GM20000 (cell line): ENCODE results near the gene RSAD2.

Experiments used
- DNase-seq: peaks from one replicate; pipeline ENCODE4 v3.0.0; 2012; ENCODE audit warnings: low spot score
- TF ChIP-seq, protein P1 (sequence below): IDR thresholded peaks from 2 replicates; pipeline ENCODE4 v1.5.1; 2012; ENCODE audit warnings: mild to moderate bottlenecking, control low read depth; ENCODE audit errors: extremely low read depth, missing control alignments

The RSAD2 gene

GRCh38 chr2:6879011-6879410, 1.4 kb downstream of the RSAD2 start:
- TF ChIP-seq, protein P1, sequence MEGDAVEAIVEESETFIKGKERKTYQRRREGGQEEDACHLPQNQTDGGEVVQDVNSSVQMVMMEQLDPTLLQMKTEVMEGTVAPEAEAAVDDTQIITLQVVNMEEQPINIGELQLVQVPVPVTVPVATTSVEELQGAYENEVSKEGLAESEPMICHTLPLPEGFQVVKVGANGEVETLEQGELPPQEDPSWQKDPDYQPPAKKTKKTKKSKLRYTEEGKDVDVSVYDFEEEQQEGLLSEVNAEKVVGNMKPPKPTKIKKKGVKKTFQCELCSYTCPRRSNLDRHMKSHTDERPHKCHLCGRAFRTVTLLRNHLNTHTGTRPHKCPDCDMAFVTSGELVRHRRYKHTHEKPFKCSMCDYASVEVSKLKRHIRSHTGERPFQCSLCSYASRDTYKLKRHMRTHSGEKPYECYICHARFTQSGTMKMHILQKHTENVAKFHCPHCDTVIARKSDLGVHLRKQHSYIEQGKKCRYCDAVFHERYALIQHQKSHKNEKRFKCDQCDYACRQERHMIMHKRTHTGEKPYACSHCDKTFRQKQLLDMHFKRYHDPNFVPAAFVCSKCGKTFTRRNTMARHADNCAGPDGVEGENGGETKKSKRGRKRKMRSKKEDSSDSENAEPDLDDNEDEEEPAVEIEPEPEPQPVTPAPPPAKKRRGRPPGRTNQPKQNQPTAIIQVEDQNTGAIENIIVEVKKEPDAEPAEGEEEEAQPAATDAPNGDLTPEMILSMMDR, result no peak
- no peak for DNase-seq

DNA sequence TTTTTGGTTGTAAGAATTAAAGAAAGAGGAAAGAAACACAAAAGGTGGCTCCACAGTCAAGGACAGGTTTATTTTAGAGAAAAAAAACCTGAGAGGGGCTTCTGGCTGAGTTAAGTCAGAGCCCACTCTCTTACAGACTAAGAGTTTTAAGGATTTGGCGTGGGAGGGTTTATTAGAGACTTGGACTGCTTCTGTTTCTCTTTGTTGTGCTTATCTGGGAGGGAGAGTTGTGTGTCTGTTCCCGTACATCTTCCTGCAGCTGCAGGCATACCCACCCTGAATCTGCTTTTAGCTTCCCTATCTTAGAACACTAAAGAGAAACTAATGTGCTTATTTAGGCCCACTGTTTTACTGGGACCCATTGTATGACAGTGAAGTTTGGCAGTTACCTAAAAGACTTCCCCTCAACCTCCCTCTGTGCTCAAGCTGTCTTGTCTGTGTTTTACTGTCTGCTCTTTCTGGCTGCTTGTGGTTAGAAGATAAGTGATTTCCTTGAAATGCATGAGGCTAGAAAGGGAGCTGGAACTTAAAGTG, 2.7 kb downstream of the RSAD2 start:
- TF ChIP-seq, protein P1, result no peak
- DNase-seq, result no peak

- TF ChIP-seq, protein P1, result no peak
- no peak for DNase-seq
These were observed 3.5 kb downstream of the RSAD2 start for GRCh38 chr2:6881046-6881445.

- TF ChIP-seq, protein P1, result no peak
These were observed 3.9 kb downstream of the RSAD2 start for GRCh38 chr2:6881516-6881915.

DNA sequence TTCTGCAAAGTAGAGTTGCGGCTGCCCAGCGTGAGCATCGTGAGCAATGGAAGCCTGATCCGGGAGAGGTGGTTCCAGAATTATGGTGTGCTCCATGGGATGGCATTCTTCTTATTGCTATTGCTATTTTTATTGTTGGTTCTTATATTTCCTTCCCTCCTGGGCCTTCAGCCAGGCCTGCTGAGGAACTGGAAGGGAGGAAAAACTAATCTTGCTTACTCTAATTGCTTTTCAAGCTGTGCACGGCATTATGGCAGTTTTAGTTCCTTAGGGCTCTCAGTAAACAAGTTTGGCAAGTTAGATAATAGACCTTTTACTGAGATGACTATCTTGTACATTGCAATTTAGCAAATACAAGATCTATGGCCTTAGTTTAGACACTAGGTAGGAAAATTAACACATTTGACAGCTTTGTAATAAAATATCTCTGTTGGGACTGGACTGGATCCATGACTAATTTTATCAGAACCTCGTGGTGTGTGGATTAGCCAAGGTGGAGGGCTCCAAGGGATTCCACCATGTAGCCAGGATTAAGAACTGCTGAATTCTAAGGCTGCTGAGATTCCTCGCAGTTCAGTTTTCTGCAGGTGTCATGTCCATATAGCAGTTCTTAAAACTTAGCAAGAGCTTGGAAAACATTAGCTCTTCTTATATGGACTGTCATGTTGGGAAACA, 6.0 kb downstream of the RSAD2 start:
- DNase-seq, result no peak
- TF ChIP-seq, protein P1, result no peak

More at GRCh38 chr2:6881516-6881915, 3.9 kb downstream of the RSAD2 start:
- no peak for DNase-seq

DNA sequence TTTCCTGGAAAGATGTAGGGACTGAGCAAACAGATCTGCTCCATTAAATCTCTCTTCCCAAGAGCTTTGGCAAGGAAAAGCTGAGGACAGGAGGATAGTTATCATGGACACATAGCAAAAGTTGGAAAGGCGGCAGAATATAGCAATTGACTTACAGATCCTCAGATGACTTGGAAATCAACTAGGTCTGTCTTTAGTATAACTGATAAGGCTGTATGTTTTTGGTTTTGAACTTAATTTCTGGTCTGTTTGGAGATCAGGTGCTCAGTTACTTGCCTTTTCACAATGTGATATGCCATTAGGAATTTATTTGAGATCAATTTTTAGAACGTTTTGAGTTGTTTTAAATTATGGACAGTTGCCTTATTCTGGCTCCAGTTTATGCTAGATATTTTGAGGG, 8.0 kb downstream of the RSAD2 start:
- DNase-seq, result no peak
- TF ChIP-seq, protein P1, result no peak

DNA sequence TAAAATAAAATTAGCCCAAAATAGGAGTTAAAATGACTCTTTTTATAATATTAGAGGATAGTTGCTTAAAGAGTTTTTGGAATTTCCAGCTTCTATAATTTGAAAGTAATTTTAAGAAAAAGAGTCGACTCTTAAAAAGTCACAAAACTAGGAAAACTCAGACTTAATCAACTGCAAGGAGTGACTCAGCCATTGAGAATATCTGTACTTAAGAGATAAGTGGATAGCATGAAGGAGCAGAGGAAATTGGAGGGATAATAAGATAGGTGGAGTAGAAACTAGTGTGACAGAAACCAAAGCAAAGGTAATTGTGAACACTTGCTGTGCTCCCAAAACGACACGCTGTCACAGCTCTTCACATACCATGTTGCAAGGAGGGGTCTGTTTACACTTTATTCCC, 8.4 kb downstream of the RSAD2 start:
- TF ChIP-seq, protein P1, result no peak
- DNase-seq, result no peak
